ENCODE results near the gene FUZ.

- TF ChIP-seq, protein P1, sequence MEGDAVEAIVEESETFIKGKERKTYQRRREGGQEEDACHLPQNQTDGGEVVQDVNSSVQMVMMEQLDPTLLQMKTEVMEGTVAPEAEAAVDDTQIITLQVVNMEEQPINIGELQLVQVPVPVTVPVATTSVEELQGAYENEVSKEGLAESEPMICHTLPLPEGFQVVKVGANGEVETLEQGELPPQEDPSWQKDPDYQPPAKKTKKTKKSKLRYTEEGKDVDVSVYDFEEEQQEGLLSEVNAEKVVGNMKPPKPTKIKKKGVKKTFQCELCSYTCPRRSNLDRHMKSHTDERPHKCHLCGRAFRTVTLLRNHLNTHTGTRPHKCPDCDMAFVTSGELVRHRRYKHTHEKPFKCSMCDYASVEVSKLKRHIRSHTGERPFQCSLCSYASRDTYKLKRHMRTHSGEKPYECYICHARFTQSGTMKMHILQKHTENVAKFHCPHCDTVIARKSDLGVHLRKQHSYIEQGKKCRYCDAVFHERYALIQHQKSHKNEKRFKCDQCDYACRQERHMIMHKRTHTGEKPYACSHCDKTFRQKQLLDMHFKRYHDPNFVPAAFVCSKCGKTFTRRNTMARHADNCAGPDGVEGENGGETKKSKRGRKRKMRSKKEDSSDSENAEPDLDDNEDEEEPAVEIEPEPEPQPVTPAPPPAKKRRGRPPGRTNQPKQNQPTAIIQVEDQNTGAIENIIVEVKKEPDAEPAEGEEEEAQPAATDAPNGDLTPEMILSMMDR (IDR thresholded peaks at IDR 0.05) = peak in 5 of 6 experiments; percentile 22 to 68 (median 33)
- peak; percentile 79 to 80 for TF ChIP-seq POLR2A (IDR thresholded peaks at IDR 0.05)
Measured at GRCh38 chr19:49817964-49818648, 5.0 kb upstream of the FUZ start, which contains the start of gene MED25.

Measured in thyroid gland (tissue), 4 donors.